Measurements from ENCODE around the gene DNAI1.

DNA sequence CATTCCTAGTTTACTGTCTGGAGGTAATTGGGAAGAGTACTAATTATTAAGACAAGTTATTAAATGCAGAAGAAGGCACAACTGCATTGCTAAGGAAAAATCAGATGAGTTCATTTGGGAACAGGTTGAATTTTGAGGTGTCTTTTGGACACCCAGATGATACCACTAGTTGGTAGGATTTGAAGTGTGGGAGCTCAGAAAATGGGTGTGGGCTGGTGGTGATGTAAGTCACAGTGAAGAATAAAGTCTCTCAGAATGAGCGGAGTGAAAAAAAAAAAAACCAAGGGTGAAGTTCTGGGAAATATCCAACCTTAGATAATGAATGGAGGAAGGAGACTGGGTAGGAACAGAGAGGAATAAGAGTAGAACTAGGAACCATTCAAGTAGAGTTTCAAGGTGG is 46.3 kb upstream of the DNAI1 start:
- TF ChIP-seq POU6F1 (CRISPR knock-in tag; IDR thresholded peaks at IDR 0.05; ENCODE audit: borderline replicate concordance, low read depth) (no peak), RARB (CRISPR knock-in tag; IDR thresholded peaks at IDR 0.05) (no peak), ESRRG (CRISPR knock-in tag; IDR thresholded peaks at IDR 0.05) (no peak), ARNTL (CRISPR knock-in tag; IDR thresholded peaks at IDR 0.05; ENCODE audit: borderline replicate concordance, low read depth) (no peak), TCF4 (CRISPR knock-in tag; IDR thresholded peaks at IDR 0.05; ENCODE audit: borderline replicate concordance) (no peak), PPARA (CRISPR knock-in tag; IDR thresholded peaks at IDR 0.05; ENCODE audit: borderline replicate concordance) (no peak), CREB5 (CRISPR knock-in tag; IDR thresholded peaks at IDR 0.05; ENCODE audit: low read depth) (no peak), CSDC2 (CRISPR knock-in tag; IDR thresholded peaks at IDR 0.05) (no peak), BACH2 (CRISPR knock-in tag; IDR thresholded peaks at IDR 0.05; ENCODE audit: borderline replicate concordance) (no peak), ZNF8 (CRISPR knock-in tag; IDR thresholded peaks at IDR 0.05) (no peak), ZFP3 (CRISPR knock-in tag; IDR thresholded peaks at IDR 0.05) (no peak), CSRNP3 (CRISPR knock-in tag; IDR thresholded peaks at IDR 0.05) (no peak), ISL1 (CRISPR knock-in tag; IDR thresholded peaks at IDR 0.05) (no peak), ZFP30 (CRISPR knock-in tag; IDR thresholded peaks at IDR 0.05) (no peak)

Data from SK-N-SH treated with all-trans-retinoic acid at 6 μM for 48 hours (cell line).